ENCODE data around the gene DELE1.

- TF ChIP-seq TEAD1 (CRISPR knock-in tag; IDR thresholded peaks at IDR 0.05), result no peak
- TF ChIP-seq, protein P1, sequence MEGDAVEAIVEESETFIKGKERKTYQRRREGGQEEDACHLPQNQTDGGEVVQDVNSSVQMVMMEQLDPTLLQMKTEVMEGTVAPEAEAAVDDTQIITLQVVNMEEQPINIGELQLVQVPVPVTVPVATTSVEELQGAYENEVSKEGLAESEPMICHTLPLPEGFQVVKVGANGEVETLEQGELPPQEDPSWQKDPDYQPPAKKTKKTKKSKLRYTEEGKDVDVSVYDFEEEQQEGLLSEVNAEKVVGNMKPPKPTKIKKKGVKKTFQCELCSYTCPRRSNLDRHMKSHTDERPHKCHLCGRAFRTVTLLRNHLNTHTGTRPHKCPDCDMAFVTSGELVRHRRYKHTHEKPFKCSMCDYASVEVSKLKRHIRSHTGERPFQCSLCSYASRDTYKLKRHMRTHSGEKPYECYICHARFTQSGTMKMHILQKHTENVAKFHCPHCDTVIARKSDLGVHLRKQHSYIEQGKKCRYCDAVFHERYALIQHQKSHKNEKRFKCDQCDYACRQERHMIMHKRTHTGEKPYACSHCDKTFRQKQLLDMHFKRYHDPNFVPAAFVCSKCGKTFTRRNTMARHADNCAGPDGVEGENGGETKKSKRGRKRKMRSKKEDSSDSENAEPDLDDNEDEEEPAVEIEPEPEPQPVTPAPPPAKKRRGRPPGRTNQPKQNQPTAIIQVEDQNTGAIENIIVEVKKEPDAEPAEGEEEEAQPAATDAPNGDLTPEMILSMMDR (IDR thresholded peaks at IDR 0.05), result no peak
- no peak for TF ChIP-seq ZNF317 (CRISPR knock-in tag; IDR thresholded peaks at IDR 0.05; ENCODE audit: borderline replicate concordance, low read depth)
These were observed 40.0 kb downstream of the DELE1 start for GRCh38 chr5:141963701-141964100.
